HT1080 (cell line): ENCODE measurements around the gene COMMD1. TPM values are rescaled to one million over a fixed set of nuclear protein-coding genes. Genes with fewer than 3 reads are reported as not detected.
"Not testable (repeated sequence)": the region's sequence is repeated elsewhere in the genome, so short reads cannot be mapped to it uniquely, and the experiment has no call there.

ENCODE experiments used
- DNase-seq: peaks from one replicate; pipeline ENCODE4 v3.0.0-alpha.2; 2015; ENCODE audit warnings: low read depth
- total RNA-seq: library from RNA; depleted of rRNA; stranded (reverse); fragments of >200 nt; shearing (Covaris generic); gene quantifications from 2 replicates; pipeline ENCODE4 v1.2.3, GENCODE V29; 2014

COMMD1 gene
- total RNA-seq, 1 experiment from 2014 or later: 20.9 TPM

GRCh38 chr2:61922714-61923113 lies 17.2 kb downstream of the COMMD1 start:
- no peak for DNase-seq

GRCh38 chr2:61924895-61925663 lies 19.6 kb downstream of the COMMD1 start:
- no peak for DNase-seq

GRCh38 chr2:61926531-61927477 lies 21.3 kb downstream of the COMMD1 start:
- DNase-seq: no peak

GRCh38 chr2:61928826-61929461 lies 23.5 kb downstream of the COMMD1 start:
- no peak for DNase-seq

DNA sequence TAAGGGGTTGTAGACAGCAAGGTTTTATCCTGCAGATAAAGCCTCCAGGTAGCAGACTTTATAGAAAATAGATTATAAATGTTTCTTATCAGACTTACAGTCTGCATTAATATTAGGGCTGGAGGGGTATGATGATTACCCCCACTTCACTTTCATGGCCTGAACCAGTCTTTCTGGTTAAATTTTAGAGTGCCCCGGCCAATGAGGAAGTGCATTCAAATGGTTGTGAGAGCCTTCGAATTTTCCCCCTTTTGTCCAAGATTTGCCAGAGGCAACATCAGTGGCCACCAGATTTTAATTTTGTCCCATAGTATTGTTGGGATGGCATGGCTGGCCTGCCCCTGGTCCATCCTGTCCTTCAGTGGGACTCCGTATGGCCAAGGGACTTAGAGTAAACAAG lies 31.6 kb downstream of the COMMD1 start:
- no peak for DNase-seq

DNA sequence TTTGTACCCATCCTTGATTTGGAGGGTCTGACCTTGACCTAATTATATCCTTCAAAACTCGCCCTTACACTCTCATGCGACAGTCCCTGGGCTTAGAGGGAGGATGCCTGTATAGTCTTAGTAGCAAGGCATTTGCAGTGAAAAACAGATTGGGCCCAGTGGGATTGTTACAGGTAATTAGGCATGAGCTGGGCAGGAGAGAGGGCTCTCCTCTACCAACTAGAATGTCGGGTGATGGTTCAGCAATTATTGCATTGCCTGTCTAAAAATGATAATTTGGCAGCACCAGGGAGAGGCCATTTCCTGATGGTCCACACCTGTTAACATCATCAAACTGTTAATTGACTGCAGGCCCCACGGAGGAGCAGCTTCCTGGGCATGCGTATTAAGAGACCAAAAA lies 32.4 kb downstream of the COMMD1 start:
- DNase-seq: no peak

DNA sequence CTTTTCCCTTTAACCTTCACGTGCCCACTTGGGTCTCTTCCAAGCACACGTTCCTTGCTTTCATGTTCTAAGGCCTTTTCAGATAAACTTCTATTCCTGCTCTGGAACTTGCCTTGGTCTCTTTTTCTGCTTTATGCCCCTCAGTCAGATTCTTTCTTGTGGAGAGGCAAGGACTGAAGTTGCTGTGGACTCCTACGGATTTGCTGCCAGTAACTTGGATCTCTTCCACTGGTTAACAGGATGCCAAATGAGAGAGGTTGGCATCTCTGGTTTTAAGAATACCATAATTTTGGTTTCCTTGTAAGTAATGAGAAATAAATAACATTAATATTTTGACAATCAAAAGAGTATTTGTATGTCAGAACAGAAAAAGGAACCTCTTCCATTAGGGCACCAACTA lies 33.0 kb downstream of the COMMD1 start:
- no peak for DNase-seq

DNA sequence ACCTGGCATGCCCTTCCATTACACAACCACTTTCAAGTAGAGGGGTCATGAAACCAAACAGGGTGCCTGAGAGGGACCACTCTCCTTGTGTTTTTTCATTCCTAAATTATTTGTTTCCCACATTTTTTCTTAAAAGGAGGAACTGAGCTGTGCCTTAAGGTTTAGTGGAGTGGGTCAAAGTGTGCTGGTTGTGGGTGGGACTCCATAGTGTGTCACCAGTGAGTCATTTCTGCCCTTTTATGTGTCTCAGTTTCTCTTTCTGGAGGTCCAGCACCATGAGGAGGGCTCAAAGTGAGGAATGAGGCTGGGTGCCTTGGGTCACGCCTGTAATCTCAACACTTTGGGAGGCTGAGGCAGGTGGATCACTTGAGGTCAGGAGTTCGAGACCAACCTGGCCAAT lies 37.8 kb downstream of the COMMD1 start:
- DNase-seq: no peak

DNA sequence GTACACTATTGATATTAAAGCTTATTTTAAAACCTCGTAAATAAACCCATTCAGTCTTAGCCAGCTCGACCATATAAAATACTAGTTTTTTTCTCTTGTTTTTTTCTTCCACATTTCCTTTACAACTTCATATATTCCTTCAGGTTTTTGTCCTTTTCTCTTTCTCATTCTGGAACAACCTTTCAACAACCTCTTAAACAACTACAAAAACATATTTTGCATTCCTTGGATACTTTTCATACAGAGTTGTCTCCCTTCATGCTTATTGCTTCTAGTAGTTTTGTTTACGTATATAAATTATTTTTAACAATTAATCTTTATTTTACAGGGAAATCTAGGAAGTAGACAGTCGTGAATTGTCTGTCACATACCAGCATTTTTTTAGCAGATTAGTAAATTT lies 41.2 kb downstream of the COMMD1 start:
- no peak for DNase-seq

DNA sequence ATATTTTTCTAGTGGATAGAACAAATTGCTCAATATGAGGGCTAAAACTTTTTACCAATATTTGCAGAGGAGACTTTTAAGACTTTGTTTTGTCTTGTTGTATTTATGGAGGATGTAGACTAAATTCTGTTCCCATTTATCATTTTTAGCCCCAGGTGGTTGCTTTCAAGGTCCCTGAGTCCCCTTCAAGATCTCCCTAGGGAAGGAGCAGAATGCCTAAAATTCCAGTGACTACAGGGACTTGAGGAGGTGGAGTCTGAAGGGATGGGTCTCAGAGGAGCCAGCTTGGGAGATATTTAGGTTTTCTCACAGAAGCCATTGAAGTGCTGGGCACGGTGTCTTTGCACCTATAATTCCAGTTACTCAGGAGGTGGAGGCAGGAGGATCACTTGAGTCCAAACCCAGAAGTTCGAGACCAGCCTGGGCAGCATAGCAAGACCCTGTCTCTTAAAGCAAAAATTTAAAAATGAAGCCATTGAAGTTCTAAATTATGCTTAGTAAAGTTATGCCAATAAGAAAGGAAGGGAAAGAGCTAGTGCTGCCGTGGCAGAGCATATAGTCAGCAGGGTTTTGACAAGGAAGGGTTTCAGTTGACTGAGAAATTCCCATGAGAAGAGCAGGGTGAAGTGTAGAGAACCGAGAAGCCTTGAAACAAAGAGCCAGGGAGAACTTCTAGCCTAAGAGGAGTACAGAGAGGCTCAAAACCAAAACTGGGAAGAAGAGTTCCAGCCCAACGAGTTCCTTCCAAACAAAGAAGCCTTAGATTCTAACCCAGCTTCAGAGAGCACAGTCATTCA lies 43.4 kb downstream of the COMMD1 start:
- DNase-seq: no peak

DNA sequence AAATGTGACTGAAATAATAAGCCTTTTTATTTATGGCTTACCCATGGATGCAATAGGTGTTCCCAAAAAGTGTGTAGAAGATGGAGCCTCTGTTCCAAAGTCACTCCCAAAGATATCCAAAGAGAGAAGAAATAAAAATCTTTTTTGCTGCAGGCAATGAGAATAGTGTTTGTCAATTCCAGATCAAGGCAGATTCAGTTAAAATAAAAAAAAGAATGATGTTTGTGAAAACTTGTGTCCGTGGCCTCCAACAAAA lies 43.9 kb downstream of the COMMD1 start:
- no peak for DNase-seq

- DNase-seq: no peak
These were observed 44.5 kb downstream of the COMMD1 start for GRCh38 chr2:61949714-61950560.

DNA sequence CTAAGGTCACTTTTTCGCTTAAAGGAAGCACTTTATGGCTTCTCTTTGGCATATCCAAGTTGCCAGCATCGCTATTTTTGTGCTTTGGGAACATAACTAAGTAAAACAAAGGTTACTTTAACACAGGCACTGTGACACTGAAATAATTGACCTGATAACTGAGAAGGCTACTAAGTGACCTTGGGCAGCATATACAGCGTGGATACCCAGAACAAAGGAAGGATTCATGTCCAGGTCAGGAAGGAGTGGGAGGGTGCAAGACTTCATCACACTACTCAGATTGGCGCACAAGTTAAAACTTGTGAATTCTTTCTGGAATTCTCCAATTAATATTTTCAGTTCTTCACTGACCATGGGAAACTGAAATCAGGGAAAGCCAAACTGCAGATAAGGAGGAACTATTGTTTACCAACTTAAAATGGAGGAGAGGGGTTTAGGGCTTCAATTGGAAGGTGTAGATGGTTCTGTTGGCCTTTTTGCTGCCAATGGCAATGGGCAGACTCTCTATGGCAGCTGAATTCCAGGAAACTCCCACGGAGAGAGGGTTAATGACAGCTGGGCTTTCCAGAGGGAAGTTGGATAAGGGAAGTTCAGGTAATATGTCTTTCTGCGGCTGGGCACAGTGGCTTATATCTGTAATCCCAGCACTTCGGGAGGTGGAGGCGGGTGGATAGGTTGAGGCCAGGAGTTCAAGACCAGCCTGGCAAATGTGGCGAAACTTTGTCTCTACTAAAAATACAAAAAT lies 45.3 kb downstream of the COMMD1 start:
- no peak for DNase-seq

GRCh38 chr2:61951881-61952280 lies 46.4 kb downstream of the COMMD1 start:
- no peak for DNase-seq

- DNase-seq: peak; percentile 6
These were observed 46.8 kb downstream of the COMMD1 start for GRCh38 chr2:61952288-61952687.

- DNase-seq: not testable (repeated sequence)
These were observed 49.4 kb downstream of the COMMD1 start for GRCh38 chr2:61954856-61955255.

GRCh38 chr2:61959381-61960293 lies 54.2 kb downstream of the COMMD1 start:
- peak; percentile 4 for DNase-seq

DNA sequence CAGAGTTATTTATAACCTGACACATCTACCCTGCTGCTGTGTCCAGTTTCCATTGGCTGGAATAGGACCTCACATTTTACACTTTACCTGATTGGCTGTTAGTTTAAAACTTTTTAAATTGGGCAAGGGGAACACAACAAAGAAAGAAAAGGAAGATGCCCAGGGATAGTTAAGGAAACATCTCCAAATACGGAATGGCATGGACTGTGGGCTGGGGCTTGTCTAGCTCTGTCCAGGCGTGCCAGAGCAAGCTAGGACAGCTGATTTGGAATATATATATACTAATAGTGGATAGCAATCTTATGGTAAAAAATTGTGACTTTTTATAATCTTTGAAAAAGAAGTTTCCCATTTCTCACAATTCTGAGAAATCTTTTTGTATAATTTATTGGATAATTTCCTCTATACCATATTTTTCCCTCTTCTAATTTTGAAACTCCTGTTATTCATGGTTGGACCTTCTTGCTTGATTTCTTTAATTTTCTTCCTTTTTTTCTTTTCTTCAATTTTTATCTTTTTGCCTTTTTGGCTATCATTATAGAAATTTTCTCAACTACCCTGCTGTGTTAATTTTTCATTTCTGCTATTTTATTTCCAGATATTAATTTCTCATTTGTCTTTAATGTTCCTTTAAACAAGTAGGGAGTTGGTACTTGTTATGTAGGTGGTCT lies 55.9 kb downstream of the COMMD1 start:
- DNase-seq: no peak
